Measurements from ENCODE around the gene ZNF331.

- TF ChIP-seq CTCF (IDR thresholded peaks at IDR 0.05): no peak
- TF ChIP-seq POLR2A (IDR thresholded peaks at IDR 0.05): no peak
Observed at GRCh38 chr19:53597023-53597422, 59.1 kb downstream of the ZNF331 start.

Data from stomach (tissue), 4 donors.